Body of pancreas (tissue), 4 donors: ENCODE data around the gene GNG5.

Source experiments
- POLR2A ChIP-seq, 3 donors: fragments of 450-650 bp; IDR thresholded peaks; one replicate each; pipeline ENCODE4 v1.6.1; 2016; ENCODE audit warnings: antibody characterized with exemption in 3 of 3, mild to moderate bottlenecking in 2 of 3
- TF ChIP-seq, protein P1 (sequence below), 7 experiments: fragments of 450-650 bp in 4 of 7; fragments of 200-600 bp in 3 of 7; sonication (generic) in 3 of 7; IDR thresholded peaks; one replicate each; pipeline ENCODE4 v1.5.1; 2016 to 2019; ENCODE audit warnings: antibody characterized with exemption in 7 of 7

DNA sequence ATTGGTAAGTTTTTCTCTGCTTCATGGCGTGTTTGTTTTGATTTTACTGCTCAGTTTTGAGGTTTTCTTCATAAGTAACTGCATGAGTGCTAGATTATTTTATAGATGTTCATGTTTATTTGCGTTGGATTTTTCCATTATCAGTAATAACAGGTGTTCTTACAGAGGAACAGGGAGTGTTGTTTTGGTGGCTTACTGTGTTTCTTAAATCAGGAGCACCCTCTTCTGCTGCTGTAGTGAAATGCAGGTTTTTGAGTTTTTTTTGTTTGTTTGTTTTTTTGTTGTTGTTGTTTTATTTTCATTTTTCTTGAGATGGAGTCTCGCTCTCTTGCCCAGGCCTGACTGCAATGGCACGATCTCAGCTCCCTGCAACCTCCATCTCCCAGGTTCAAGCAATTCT is 35.3 kb upstream of the GNG5 start:
- no peak for TF ChIP-seq POLR2A (IDR thresholded peaks at IDR 0.05)
- TF ChIP-seq, protein P1, sequence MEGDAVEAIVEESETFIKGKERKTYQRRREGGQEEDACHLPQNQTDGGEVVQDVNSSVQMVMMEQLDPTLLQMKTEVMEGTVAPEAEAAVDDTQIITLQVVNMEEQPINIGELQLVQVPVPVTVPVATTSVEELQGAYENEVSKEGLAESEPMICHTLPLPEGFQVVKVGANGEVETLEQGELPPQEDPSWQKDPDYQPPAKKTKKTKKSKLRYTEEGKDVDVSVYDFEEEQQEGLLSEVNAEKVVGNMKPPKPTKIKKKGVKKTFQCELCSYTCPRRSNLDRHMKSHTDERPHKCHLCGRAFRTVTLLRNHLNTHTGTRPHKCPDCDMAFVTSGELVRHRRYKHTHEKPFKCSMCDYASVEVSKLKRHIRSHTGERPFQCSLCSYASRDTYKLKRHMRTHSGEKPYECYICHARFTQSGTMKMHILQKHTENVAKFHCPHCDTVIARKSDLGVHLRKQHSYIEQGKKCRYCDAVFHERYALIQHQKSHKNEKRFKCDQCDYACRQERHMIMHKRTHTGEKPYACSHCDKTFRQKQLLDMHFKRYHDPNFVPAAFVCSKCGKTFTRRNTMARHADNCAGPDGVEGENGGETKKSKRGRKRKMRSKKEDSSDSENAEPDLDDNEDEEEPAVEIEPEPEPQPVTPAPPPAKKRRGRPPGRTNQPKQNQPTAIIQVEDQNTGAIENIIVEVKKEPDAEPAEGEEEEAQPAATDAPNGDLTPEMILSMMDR (IDR thresholded peaks at IDR 0.05), result peak in 5 of 7 experiments; percentile 10 to 49 (median 31)
